NK-92 (cell line): ENCODE data around the gene ZDHHC24.

Source experiments
- DNase-seq: peaks from one replicate; lab custom pipeline; 2025; ENCODE audit not compliant: unreplicated experiment; lab: John Stamatoyannopoulos, UW

ZDHHC24 gene

DNA sequence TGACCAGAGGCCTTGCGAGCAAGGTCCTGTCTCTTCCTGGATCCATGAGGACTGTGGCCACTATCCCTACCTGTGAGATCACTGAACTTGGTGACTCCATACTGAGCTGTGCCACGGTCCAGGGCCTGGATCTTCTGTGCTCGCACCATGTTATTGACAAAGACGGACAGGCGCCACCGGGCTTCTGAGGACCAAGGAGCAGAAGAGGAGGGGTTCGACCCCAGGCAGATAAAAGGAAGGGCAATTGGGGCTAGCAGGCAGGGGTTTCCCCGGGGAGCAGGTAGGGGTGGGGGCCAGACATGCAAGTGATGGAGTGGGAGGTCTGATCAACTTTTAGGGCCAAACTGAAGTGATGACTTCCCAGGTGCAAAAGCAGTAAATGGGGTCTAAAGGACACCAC, 20.4 kb upstream of the ZDHHC24 start:
- DNase-seq: no peak

DNA sequence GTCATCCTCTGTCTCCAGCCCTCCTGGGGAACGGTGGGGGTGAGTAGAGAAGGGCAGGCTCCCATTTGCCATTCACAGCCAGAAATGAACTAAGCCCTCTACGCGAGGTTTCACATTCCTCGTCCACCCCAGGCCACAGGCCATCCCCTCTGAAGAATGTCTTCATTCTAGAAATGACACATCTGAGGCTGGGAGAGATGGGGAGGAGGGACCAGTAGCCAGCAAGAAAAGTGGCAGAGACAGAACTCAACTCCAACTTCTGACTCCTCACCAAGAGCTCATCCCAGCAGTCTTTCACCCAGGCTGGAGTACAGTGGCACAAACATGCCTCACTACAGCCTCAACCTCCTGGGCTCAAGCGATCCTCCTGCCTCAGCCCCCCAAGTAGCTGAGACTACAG, 19.1 kb upstream of the ZDHHC24 start:
- DNase-seq: no peak

DNA sequence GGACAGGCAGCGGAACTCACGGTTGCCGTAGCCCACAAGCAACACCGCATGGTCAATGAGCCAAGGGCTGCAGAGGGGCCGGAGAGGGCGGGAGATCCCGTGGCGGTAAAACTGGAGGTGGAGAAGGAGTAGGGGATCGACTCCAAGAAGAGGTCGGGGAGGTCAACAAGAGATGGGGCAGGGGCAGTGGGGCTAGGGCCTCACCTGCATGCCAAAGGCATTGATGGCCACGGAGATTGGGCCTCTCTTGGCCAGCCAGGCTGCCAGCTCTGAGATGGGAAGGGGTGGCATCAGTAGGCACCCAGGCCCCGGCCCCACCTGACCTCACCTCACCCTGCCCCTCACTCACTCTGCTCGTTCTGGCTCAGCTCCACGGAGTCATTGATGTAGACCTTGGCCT, 18.7 kb upstream of the ZDHHC24 start:
- DNase-seq: no peak

DNA sequence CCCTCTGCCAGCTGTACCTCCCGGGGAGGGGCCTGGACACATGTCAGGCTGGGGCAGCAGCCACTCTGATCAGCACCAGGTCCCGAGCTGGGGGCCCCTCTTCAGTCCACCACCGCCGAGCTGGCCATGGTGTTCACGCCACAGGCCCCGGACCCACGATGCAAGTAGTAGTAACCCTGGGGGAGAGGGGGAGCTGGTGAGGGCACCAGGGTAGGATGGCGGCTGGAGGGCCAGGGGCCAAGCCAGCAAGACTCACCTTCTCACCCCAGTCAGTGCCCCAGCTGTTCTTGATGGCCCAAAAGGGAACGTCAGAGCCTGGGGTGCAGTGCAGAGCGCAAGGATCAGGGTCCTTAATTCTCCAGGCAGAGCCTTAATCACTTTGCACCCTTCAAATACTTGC, 18.0 kb upstream of the ZDHHC24 start:
- DNase-seq: no peak

DNA sequence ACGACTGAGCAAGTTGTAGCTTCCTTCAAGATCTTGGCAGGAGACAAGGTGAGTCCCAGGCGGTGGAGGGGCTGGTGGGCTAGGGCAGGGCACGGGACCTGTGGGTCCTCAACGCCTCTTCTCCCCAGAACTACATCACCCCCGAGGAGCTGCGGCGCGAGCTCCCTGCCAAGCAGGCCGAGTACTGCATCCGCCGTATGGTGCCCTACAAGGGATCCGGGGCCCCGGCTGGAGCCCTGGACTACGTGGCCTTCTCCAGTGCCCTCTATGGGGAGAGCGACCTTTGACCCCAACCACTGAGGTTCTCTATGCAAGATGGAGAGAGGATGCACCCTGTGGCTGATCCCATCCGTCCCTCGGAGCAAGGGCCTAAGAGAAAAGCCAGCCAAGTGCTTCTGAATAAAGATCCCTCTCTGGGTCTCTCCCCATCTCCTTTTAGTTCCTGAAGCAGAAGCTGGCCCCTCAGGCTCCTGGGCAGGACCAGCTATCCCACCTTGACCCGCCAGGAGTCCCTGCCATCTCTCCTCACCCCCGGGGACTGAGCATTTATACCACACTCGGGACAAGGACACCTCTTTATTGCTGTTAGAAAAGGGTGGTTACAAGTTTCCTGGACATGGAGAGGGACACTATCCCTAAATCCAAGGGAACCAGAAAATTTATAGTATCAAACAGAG, 17.2 kb upstream of the ZDHHC24 start:
- no peak for DNase-seq

DNA sequence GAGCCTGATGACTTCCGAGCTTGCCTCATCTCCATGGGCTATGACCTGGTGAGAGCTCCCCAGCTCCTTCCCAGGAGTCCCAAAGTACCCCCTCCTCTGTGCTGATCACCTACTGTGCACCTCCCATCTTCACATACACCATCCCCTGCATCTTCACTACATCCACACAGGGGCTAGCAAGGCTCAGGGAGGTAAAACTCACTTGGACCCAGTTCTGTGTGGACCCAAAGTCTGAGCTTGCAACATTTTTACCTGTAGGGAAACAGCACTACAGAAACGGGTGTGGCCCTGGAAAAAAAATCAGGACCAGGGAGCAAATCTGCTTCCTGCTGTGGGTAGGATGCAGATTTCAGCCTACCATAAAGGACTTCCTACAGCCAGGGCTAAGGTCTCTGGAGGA, 16.4 kb upstream of the ZDHHC24 start:
- DNase-seq: no peak

DNA sequence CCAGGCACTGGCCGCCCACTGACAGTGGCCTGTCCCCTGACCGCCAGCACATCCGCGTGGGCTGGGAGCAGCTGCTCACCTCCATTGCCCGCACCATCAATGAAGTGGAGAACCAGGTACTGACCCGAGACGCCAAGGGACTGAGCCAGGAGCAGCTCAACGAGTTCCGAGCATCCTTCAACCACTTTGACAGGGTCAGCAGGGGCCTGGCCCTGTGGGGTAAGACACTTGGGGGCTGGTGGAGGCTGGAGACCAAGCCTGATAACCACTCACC, 16.1 kb upstream of the ZDHHC24 start:
- no peak for DNase-seq

DNA sequence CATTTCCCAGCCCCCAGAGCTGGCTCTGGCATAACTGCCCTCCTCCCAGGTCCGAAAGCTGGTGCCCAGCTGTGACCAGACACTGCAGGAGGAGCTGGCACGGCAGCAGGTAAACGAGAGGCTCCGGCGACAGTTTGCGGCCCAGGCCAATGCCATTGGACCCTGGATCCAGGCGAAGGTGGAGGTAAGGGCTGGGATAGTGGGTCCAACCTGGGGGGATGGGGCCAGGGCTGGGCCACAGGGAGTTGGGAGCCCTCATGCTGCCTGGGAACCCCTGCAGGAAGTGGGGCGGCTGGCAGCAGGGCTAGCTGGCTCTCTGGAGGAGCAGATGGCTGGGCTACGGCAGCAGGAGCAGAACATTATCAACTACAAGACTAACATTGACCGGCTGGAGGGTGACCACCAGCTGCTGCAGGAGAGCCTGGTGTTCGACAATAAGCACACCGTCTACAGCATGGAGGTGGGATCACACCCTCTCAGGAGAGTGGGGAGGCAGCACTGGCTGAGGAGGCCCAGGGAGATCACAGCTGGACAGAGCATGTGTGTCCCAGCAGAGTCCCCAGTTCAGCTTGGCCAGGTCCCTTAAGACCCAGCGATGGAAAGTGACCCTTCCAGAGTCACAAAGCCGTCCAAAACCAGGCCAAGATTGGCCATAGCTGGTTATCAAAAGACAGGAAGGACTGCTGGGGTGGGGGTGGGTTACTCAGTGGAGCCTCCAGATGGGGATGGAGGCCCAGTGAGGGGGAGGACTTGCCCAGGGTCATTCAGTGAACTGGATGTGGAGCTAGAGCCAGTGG, 15.5 kb upstream of the ZDHHC24 start:
- DNase-seq: no peak

DNA sequence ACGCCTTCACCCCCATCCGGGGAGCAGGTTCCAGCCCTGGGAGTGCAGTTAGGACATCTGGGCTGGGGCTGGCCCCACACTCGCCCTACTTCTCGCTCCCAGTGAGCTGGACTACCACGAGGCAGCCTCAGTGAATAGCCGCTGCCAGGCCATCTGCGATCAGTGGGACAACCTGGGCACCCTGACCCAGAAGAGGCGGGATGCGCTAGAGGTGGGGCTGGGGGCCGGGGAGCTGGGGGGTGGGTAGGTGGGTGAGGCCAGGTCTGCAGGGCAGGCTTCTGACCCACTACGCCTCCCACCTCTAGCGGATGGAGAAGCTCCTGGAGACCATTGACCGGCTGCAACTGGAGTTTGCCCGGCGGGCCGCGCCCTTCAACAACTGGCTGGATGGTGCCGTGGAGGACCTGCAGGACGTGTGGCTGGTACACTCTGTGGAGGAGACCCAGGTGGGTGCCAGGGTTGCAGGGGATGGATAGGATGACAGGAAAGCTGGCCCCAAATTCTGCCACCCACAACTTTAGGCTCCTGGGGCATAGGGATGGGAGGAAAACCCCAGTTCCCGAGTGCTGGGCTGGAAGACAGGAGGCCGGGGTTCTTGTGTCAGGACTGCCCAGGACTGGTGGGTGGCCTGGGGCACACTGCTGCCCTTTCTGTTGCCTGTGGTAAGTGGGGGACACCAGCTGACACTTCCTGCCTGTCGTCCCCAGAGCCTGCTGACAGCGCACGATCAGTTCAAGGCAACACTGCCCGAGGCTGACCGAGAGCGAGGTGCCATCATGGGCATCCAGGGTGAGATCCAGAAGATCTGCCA, 14.2 kb upstream of the ZDHHC24 start:
- no peak for DNase-seq

DNA sequence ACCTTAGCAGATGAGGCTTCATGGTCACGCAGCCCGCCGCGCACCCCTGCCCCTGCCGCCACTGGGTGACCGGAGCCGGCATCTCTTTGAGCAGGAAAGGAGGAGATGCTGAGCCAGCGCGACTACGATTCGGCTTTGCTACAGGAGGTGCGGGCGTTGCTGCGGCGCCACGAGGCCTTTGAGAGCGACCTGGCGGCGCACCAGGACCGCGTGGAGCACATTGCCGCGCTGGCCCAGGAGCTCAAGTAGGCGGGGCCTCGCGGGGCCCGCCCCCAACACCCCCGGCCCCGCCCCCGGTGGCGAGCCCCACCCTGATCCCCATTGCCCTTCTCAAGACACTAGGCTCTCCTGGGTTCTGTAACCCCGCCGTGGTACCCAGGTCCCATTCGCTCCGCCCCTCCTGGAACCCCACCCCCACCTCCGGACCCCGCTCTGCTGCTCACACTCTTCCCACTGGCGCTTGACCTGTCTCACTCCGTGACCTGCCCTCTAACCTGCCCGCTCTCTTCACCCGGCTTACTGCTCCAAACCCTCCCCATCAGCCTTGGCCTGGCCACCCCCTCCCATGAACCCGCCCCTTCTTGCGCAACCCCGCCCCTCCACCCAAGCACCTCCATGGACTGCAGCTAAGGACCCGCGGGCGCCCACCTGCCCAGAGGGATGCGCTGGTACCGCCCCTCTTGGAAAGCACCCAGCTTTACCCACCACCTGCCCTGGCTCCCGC, 13.5 kb upstream of the ZDHHC24 start:
- no peak for DNase-seq

DNA sequence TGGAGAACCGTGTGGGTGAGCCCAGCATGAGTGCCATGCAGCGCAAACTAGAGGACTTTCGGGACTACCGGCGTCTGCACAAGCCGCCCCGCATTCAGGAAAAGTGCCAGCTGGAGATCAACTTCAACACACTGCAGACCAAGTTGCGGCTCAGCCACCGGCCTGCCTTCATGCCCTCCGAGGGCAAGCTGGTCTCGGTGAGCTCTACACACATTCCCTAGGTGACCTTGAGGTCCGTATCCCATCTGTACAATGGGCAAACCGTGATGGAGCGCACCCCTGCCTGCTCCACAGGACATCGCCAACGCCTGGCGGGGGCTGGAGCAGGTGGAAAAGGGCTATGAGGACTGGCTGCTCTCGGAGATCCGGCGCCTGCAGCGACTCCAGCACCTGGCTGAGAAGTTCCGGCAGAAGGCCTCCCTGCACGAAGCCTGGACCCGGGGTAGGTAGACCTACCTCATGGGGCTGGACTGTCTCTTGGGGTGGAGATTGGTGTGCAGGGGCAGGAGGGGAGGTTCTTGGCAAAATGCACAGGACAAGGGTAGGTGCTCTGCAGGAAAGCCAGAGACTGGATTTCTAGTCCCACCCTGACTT, 12.0 kb upstream of the ZDHHC24 start:
- no peak for DNase-seq

DNA sequence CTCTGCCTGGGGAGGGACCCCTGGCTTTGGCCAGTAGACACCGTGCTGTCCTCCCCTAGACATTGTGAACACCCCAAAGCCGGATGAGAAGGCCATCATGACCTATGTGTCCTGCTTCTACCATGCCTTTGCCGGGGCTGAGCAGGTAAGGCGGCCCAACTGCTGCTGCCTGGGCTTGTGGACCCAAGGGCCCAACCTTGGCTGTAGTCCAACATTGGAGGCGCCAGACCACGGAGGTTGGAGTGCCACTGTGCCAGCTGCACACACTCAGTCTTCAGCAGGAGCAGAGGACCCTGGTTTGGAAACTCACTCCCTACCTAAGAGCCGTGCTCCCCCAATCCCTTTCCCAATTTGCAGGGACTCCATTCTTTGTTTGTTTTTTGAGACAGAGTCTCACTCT, 10.2 kb upstream of the ZDHHC24 start:
- DNase-seq: no peak

DNA sequence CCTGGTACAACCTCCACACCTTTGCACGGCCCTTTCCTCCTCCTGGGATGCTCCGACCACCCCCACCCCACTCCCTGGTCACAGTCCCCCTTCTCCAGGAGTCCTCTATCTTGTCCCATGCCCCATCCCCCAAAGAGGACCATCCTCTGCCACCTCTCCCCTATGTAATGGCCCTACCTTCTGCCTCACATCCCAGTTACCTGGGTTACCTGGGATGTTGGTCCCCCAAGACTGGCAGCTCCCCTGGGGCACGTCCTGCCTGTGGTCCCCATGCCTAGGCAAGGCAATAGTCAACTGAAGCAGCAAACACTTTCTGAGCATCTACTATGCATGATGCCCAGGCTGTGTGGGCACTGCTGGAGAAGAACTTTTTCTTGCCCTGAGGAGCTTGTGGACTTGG, 9.6 kb upstream of the ZDHHC24 start:
- DNase-seq: no peak

DNA sequence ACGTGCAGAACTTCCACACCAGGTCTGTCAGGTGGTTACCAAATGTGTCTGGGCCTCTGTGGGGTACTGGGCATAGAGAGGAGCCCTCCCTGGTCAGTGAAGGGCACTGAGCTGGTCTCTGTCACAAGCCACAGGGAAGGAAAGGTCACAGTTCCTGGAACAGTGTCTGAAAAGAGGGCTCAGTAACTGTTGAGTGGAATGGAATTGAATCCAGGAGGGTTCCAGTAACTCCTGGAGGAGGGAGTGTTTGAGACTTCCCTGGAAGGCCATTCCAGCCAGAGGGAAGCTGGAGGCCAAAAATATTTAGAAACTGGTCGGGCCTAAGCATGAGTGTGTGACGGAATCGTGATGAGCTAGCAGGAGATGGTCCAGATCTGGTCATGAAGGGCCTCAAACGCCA, 8.8 kb upstream of the ZDHHC24 start:
- DNase-seq: no peak

DNA sequence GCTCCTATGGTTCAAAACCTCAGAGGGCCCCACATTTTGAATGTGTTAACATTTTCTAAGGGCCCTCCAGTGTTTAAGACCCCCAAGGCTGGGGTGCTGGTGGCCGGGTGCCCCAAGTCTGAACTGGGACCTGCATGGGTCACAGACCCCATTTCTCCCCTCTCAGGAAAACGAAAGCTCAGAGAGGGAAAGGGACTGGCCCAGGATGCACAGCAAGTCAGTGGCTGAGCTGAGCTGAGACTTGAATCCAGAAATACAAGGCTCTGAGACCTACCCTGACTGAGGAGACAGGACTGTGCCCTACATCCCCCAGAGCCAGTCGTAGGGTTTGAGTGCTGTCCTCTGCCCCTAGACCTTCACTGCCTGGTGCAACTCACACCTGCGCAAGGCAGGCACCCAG, 5.0 kb upstream of the ZDHHC24 start:
- no peak for DNase-seq

DNA sequence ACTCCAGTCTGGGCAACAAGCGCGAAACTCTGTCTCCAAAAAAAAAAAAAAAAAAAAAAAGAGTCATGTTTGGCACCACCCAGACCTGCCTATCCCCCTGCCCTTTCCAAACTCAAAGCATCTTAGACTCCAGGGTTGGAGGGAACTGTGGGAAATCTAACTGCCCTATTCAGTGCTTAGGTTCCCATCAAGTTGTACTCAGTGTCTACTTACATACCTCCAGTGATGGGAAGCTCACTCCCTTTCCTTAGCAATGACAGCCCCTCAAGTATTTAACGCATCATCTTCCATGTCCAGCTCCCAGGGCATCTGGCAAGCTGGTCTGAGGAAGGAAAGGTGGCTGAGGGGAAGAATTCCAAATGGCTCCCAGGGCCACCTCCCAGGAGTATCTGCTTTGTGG, 3.8 kb upstream of the ZDHHC24 start:
- no peak for DNase-seq

DNA sequence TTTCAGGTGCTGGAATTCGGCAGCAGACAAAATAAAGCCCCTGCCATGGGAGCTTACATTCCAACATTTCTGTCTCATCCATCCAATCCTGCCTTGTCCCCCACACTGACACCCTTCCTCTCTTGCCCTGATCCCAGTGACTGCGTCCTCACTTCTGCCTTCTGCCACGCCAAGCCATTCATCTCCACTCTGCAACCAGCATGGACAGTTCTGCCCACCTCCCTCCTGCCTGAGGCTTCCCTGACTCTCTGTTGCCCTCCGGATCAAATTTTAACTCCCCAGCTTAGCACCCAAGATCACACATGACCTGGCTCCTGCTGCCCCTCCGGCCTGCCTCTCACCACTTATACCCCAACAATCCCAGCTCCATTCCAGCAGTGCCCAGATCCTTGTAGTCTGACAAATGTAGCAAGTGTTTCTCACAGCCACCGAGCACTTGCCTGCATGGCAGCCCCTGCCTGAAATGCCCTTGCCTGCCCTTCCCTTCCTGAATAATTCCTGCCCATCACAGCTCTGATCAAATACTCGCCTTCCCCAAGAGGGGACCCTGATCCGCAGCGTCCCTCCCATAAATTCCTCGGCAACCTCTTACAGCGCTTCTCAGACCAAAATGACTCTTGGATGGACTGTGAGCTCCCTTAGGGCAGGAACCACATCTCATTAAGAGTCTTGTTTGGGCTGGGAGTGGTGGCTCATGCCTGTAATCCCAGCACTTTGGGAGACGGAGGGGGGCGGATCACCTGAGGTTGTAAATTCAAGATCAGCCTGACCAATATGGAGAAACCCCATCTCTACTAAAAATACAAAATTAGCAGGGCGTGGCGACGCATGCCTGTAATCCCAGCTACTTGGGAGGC, 3.2 kb upstream of the ZDHHC24 start:
- no peak for DNase-seq

DNA sequence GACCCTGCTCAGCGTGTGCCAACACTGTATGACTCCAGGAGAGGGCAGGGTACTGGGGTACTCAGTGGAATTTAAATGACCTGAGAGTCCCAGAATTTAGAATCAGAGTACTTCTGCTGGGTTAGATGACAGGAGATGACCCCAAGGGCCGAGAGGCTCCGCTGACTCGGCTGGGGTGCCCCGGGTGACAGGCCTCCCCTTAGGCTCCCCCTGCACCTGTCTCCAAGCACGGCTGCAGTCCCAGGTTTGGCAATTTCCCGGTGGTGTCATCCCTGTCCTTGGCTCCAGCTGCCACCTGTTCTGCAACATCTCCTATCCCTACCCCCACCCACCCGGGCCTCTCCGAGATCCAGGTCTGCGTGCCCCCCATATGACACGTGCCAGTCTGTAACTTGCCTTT, 2.2 kb upstream of the ZDHHC24 start:
- DNase-seq: no peak

DNA sequence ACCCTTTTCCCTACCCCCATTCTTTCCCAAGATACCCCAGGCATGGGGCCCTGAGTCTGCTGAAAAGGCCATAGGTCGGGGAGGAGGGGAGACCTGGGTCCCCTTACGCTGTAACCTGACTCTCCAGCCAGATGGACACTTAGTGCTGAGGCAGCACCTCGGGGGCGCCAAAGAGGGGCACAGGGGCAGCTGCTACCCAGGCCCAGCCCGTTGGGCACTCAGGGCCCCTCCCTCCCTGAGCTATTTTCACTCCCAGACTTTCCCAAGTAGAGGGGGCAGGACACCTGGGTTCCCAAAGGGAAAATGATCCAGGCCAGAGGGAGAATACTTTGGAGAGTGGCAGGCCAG, 1.8 kb upstream of the ZDHHC24 start:
- DNase-seq: no peak

DNA sequence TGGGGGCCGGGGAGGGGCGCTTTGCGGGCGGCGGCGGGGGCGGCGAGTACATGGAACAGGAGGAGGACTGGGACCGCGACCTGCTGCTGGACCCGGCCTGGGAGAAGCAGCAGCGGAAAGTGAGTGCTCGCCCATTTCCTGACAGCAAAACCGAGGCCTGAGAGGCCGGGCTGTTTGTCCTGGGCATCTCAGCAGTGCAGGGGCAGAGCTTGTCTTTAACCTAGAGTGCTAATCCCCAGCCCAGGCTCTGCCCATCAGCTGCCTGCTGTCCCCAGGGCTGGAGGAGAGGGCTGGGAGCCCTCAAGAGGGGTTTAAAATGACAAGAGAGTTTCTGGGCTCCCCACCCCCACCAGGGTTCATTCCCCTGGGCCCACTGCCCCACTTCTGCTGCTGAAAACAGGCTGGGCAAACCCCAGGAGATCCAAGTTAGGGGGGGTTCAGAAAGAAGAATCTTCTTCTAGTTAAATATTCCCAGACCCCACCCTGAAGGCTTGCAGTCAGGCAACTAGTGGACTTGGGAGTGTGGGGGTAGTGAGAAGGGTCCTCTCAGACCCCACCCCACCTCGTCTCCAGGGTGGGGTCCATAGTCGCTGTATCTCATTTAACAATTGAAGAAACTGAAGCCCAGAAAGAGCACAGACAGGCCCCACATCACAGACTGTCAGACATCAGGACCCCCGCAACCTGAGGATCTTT, 1.3 kb upstream of the ZDHHC24 start:
- DNase-seq: no peak
